Measurements from ENCODE around the gene CSF2.
A peak's percentile ranks its signal among the peaks of the same experiment; 100 is the strongest.
"Not testable (repeated sequence)": the region's sequence is repeated elsewhere in the genome, so short reads cannot be mapped to it uniquely, and the experiment has no call there.

Gene CSF2

GRCh38 chr5:132087176-132087575, 13.6 kb downstream of the CSF2 start:
- no peak for DNase-seq (ENCODE audit: low read depth)

DNA sequence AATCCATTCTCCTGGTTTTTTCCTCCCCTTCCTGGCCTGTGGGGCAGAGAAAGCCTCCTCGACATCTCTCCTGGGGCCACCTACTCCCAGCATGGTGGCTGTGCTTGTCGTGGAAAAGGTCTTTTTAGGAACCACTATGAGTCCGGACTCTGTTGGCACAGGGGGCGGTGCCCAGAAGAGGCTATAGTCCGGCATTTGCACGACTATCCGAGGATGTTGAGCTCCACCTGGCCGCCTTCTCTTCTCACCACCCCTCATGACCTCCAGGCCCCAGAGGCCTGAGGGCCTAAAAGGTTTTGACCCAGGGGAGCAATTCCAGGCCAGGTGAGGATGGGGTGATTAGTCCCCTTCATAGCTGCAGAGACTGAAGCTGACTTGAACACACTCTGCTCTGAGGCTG, 14.1 kb downstream of the CSF2 start:
- DNase-seq (ENCODE audit: low read depth): no peak

GRCh38 chr5:132089363-132089762, 15.8 kb downstream of the CSF2 start:
- no peak for DNase-seq (ENCODE audit: low read depth)

- no peak for DNase-seq (ENCODE audit: low read depth)
Measured at GRCh38 chr5:132090107-132090506, 16.5 kb downstream of the CSF2 start.

GRCh38 chr5:132093271-132093670, 19.7 kb downstream of the CSF2 start:
- DNase-seq (ENCODE audit: low read depth): no peak

GRCh38 chr5:132094393-132095076, 20.9 kb downstream of the CSF2 start:
- no peak for DNase-seq (ENCODE audit: low read depth)

DNA sequence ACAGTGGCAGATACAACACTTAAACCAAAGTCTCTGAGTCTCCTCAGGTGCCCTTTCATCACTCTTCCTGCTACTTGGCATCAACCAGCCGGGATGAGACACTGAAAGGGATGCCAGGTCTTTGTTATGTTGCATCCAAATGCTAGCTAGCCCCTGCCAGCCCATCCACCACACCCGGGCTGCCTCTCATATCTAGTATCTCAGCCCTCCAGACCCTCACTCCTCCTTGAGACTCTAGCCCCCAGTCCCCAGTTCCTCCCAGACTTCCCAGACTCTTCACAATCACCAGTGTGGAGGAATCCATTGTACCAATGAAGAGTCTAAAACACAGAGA, 21.5 kb downstream of the CSF2 start:
- DNase-seq (ENCODE audit: low read depth): no peak

GRCh38 chr5:132095424-132095972, 21.9 kb downstream of the CSF2 start:
- no peak for DNase-seq (ENCODE audit: low read depth)

- no peak for DNase-seq (ENCODE audit: low read depth)
Measured at GRCh38 chr5:132096904-132097303, 23.3 kb downstream of the CSF2 start.

DNA sequence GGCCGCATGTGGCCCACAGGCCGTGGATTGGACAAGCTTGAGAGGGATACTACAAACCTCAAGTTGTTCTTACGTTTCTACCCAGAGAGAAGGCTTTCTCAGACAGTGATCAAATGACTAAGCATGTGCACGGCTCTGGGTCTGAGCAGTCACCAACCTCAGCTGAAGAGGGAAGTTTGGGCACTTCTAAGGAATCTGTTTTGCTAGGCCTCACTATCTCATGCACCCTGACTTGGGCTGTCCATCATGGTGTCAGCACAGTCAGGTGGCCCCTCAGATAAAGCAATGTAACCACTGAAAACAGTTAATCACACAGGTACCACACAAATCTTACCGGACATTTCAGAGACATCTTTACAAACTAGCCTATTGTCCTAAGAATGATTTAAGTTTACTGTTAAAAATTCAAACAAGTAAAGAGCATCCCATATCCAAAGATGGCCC, 24.6 kb downstream of the CSF2 start:
- DNase-seq (ENCODE audit: low read depth): no peak

DNA sequence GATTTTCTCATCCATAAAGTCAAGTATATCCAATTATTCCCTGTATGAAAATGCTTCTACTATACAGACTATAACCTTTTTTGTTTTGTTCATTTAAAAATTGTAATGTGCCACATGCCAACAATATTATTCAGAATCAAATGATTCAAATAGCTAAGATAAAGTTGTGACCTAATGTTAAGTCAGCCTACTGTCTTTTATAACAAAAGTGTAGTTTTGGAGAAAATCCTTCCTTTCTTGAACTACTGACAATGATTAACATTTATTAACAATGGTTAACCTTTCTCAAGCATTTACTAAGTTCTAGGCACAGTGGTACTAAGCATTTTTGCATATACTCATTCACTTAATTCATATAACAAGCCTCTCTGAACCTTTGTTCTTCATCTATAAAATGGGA, 25.0 kb downstream of the CSF2 start:
- no peak for DNase-seq (ENCODE audit: low read depth)

- DNase-seq (ENCODE audit: low read depth): no peak
Measured at GRCh38 chr5:132099076-132099748, 25.6 kb downstream of the CSF2 start.

GRCh38 chr5:132099905-132100304, 26.3 kb downstream of the CSF2 start:
- DNase-seq (ENCODE audit: low read depth): no peak

- no peak for DNase-seq (ENCODE audit: low read depth)
Measured at GRCh38 chr5:132100672-132101261, 27.2 kb downstream of the CSF2 start.

DNA sequence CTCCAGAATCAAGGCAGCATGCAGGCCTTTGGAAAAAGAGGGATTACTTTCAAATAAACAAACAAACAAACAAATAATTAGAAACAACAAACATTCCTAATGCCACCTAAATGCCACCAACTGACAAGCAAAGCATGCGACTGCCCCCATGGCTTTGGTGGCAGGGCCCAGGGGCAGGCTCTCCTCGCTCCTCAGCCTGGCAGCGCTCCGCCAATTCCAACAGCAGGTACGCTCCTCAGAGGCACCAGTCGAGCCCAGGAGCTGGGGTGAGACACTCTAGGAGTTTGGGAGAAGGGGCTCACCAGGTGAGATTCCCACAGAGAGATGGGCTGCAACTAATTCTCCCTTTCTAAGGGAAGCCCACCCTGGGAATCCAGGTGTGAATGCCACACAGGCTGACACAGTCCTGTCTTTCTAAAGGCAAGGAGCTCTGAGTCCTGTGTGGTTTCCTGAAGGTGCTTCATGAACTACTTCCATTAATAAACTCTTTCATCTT, 27.8 kb downstream of the CSF2 start:
- DNase-seq (ENCODE audit: low read depth): no peak

- peak; percentile 49 for DNase-seq (ENCODE audit: low read depth)
Measured at GRCh38 chr5:132102101-132102701, 28.6 kb downstream of the CSF2 start.

DNA sequence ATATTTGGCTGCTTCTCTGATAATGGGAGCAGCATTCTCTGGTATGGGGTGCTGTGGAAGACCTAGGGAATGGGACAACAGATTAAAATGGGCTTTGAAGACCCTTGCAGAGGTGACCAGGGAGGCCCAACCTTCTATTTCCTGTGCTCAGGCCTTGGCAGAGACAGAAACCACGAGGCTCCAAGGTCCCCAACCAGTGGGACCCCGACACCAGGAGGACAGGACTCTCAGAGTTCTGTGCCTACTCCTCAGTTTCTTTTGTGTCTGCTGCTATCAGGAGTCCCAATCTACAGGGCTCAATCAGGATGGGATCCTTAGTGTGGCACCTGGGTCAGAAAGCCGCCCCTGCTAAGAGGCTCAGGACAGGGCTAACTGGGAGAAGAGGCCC, 29.3 kb downstream of the CSF2 start:
- no peak for DNase-seq (ENCODE audit: low read depth)

- DNase-seq (ENCODE audit: low read depth): peak; percentile 48
Measured at GRCh38 chr5:132103332-132103951, 29.9 kb downstream of the CSF2 start.

DNA sequence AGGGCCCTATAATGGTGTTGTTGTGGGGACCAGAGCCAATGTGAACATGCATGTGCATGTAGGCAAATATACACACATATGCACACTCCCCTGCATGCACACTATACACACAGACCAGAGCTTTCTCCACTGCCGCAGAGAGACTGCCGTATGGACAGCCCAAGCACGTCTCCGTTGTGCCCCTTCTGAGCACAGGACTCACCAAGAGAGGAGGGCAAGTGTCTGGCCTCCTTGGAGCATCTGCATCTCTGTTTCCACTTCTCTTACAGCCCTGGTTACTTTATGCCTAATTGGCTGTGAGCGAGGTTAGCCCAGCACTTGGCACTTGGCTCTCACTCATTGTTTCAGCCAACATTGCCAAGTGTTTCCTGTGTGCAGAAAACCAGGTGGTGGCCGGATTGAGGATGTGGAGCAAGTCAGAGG, 30.4 kb downstream of the CSF2 start:
- no peak for DNase-seq (ENCODE audit: low read depth)

DNA sequence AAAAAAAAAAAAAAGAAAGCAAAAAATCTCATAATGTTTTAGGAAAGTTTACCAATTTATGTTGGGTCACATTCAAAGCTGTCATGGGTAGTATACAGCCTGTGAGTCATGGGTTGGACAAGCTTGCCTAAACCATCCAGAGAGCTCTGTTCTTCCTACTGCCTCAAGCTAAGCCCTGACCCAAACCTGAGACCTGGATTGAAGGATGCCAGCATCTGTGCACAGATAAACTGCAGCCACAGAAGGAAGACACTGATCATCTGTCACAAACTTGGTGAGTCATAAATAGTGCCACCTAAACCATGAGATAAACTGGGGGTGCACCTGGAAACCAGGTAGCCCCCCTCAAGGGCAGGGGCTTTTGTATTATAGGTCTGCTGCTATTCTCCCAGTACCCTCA, 31.0 kb downstream of the CSF2 start:
- no peak for DNase-seq (ENCODE audit: low read depth)

DNA sequence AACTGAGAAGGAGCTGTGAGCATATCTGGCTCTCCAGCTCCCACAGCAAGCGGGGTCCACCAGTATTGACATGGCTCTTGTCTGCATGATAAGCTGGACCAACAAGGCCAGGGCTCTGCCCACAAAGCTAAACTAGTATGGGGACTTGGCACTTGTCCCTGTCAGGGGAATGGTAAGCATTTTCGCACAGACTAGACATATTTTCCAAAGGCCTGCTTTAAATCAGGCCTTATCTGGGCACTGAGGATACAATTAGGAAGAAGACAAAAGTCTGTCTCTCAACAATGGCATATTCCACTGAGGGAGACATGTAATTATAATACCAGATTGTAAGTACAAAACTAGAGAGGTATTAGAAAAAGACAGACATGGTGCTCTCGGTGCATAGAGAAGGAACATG, 32.1 kb downstream of the CSF2 start:
- no peak for DNase-seq (ENCODE audit: low read depth)

- DNase-seq (ENCODE audit: low read depth): not testable (repeated sequence)
Measured at GRCh38 chr5:132108495-132108894, 34.9 kb downstream of the CSF2 start.
